SU-DHL-6 (cell line): ENCODE measurements around the gene TPST2.

ENCODE experiments used
- H2AFZ ChIP-seq: fragments of 200-600 bp; sonication (generic); 2 replicates; pipeline ENCODE4 v1.6.1; 2014; ENCODE audit warnings: low read depth, mild to moderate bottlenecking, moderate library complexity, mixed read lengths, antibody characterized with exemption, low read length; ENCODE audit not compliant: severe bottlenecking
- H3F3A ChIP-seq: fragments of 200-600 bp; shearing (Covaris generic); 2 replicates; pipeline ENCODE4 v1.6.0; 2016; ENCODE audit warnings: antibody characterized with exemption, mild to moderate bottlenecking; ENCODE audit not compliant: insufficient read depth
- H3K27ac ChIP-seq: fragments of 200-600 bp; sonication (generic); 2 replicates; pipeline ENCODE4 v1.5.1; 2016; ENCODE audit warnings: low read depth, mild to moderate bottlenecking, low read length, moderate library complexity, mixed read lengths
- H3K27me3 ChIP-seq: fragments of 200-600 bp; sonication (generic), shearing (Covaris generic); 2 replicates; pipeline ENCODE4 v1.6.0; 2014; ENCODE audit warnings: mild to moderate bottlenecking, low read length
- H3K36me3 ChIP-seq: fragments of 200-600 bp; sonication (generic); 2 replicates; pipeline ENCODE4 v1.6.1; 2014; ENCODE audit warnings: mild to moderate bottlenecking, low read length, mixed read lengths
- H3K4me2 ChIP-seq: fragments of 300-600, 200-600 bp; shearing (Covaris generic), sonication (generic); 2 replicates; pipeline ENCODE4 v1.6.0; 2014; ENCODE audit warnings: low read length, low read depth, mild to moderate bottlenecking; ENCODE audit not compliant: poor library complexity, severe bottlenecking
- H3K4me3 ChIP-seq: fragments of 200-600 bp; sonication (generic); 2 replicates; pipeline ENCODE4 v1.5.1; 2014; ENCODE audit warnings: antibody characterized with exemption, low read length, mild to moderate bottlenecking, mixed read lengths; ENCODE audit not compliant: insufficient read depth, poor library complexity, severe bottlenecking
- H3K79me2 ChIP-seq: fragments of 200-600 bp; sonication (generic); 2 replicates; pipeline ENCODE4 v1.6.1; 2014; ENCODE audit warnings: mild to moderate bottlenecking, low read length, moderate library complexity; ENCODE audit not compliant: insufficient read depth
- H3K9ac ChIP-seq: fragments of 200-600 bp; sonication (generic); 2 replicates; pipeline ENCODE4 v1.7.0; 2014; ENCODE audit warnings: mild to moderate bottlenecking, low read length
- H3K9me2 ChIP-seq: fragments of 200-600 bp; sonication (generic); replicated peaks from 2 replicates; pipeline ENCODE4 v1.6.1; 2014; ENCODE audit warnings: low read length; ENCODE audit not compliant: insufficient read depth
- H3K9me3 ChIP-seq: fragments of 200-600 bp; sonication (generic); 2 replicates; pipeline ENCODE4 v1.6.1; 2014; ENCODE audit warnings: low read length, mixed read lengths; ENCODE audit not compliant: insufficient read depth
- H4K20me1 ChIP-seq: fragments of 200-600 bp; sonication (generic); 2 replicates; pipeline ENCODE4 v1.6.1; 2014; ENCODE audit warnings: low read depth, mild to moderate bottlenecking, antibody characterized with exemption, low read length, moderate library complexity, mixed read lengths
- CTCF ChIP-seq: fragments of 200-600 bp; sonication (generic); IDR thresholded peaks from one replicate; pipeline ENCODE4 v1.5.1; 2017; ENCODE audit warnings: antibody characterized with exemption, mild to moderate bottlenecking, low read length, moderate library complexity; ENCODE audit not compliant: insufficient read depth, poor library complexity, severe bottlenecking
- EZH2phosphoT487 ChIP-seq: fragments of 200-600 bp; sonication (generic), shearing (Covaris generic); conservative IDR thresholded peaks from 2 replicates; pipeline ENCODE4 v1.6.1; 2018; ENCODE audit warnings: mild to moderate bottlenecking, antibody characterized with exemption, low read length, moderate library complexity, mixed read lengths

Gene TPST2

GRCh38 chr22:26568207-26568706 is 21.7 kb downstream of the TPST2 start:
- TF ChIP-seq EZH2phosphoT487 (no peak), CTCF (no peak)
- H3K4me3 ChIP-seq: no peak overlapping the region
- no peaks in the 10 kb centered on the region for H4K20me1 ChIP-seq
- H3K4me2 ChIP-seq: no peak overlapping the region
- no peaks in the 10 kb centered on the region for H3K27me3 ChIP-seq
- peaks cover 16% of the 10 kb centered on the region for H3K79me2 ChIP-seq
- no peak overlapping the region for H2AFZ ChIP-seq
- H3K27ac ChIP-seq: no peak overlapping the region
- H3K36me3 ChIP-seq: no peaks in the 10 kb centered on the region
- H3K9ac ChIP-seq: no peak overlapping the region
- no peaks in the 10 kb centered on the region for H3K9me2 ChIP-seq
- no peaks in the 10 kb centered on the region for H3K9me3 ChIP-seq
- no peaks in the 10 kb centered on the region for H3F3A ChIP-seq

GRCh38 chr22:26567610-26568009 is 22.3 kb downstream of the TPST2 start:
- no peak overlapping the region for H2AFZ ChIP-seq
- H3K4me2 ChIP-seq: no peak overlapping the region
- H3F3A ChIP-seq: no peaks in the 10 kb centered on the region
- no peaks in the 10 kb centered on the region for H3K9me2 ChIP-seq
- H4K20me1 ChIP-seq: no peaks in the 10 kb centered on the region
- peaks cover 16% of the 10 kb centered on the region for H3K79me2 ChIP-seq
- H3K27ac ChIP-seq: no peak overlapping the region
- H3K36me3 ChIP-seq: no peaks in the 10 kb centered on the region
- TF ChIP-seq CTCF: no peak
- no peak for TF ChIP-seq EZH2phosphoT487
- H3K9me3 ChIP-seq: no peaks in the 10 kb centered on the region
- no peaks in the 10 kb centered on the region for H3K27me3 ChIP-seq
- H3K9ac ChIP-seq: no peak overlapping the region
- no peak overlapping the region for H3K4me3 ChIP-seq

- Histone ChIP-seq H3K9me2 (no peaks in the 10 kb centered on the region), H2AFZ (no peak overlapping the region), H3K27me3 (no peaks in the 10 kb centered on the region), H3F3A (no peaks in the 10 kb centered on the region), H3K36me3 (no peaks in the 10 kb centered on the region), H3K9me3 (no peaks in the 10 kb centered on the region), H4K20me1 (no peaks in the 10 kb centered on the region), H3K9ac (no peak overlapping the region), H3K4me2 (no peak overlapping the region), H3K4me3 (no peak overlapping the region), H3K79me2 (peaks cover 16% of the 10 kb centered on the region), H3K27ac (no peak overlapping the region)
- TF ChIP-seq CTCF (no peak), EZH2phosphoT487 (no peak)
Observed at GRCh38 chr22:26566994-26567393, 22.9 kb downstream of the TPST2 start.
